ENCODE results near the gene SLC35F1.
"Not testable (repeated sequence)": the region's sequence is repeated elsewhere in the genome, so short reads cannot be mapped to it uniquely, and the experiment has no call there.

SLC35F1 gene

GRCh38 chr6:117960877-117961276, 53.8 kb downstream of the SLC35F1 start:
- TF ChIP-seq CTBP1 (IDR thresholded peaks at IDR 0.05; ENCODE audit: borderline replicate concordance) (no peak), TARDBP (IDR thresholded peaks at IDR 0.05) (no peak), FOXM1 (IDR thresholded peaks at IDR 0.05; ENCODE audit: borderline replicate concordance) (no peak), BHLHE40 (IDR thresholded peaks at IDR 0.05; ENCODE audit: borderline replicate concordance) (no peak), ZNF384 (IDR thresholded peaks at IDR 0.05) (no peak), HDGF (IDR thresholded peaks at IDR 0.05; ENCODE audit: borderline replicate concordance) (no peak), ELF4 (IDR thresholded peaks at IDR 0.05) (no peak), L3MBTL2 (conservative IDR thresholded peaks at IDR 0.05) (no peak), FOXA1 (IDR thresholded peaks at IDR 0.05) (no peak), ARNT (IDR thresholded peaks at IDR 0.05) (no peak), SUZ12 (IDR thresholded peaks at IDR 0.05) (no peak), LEF1 (IDR thresholded peaks at IDR 0.05; ENCODE audit: borderline replicate concordance) (no peak), PKNOX1 (IDR thresholded peaks at IDR 0.05) (no peak), FOXK2 (IDR thresholded peaks at IDR 0.05) (no peak), NFRKB (IDR thresholded peaks at IDR 0.05) (no peak), SP1 (IDR thresholded peaks at IDR 0.05) (no peak)
- ChIA-PET POLR2A (no interaction called here), CTCF (no interaction called here)
- DNase-seq (ENCODE audit: extremely low spot score): no peak

DNA sequence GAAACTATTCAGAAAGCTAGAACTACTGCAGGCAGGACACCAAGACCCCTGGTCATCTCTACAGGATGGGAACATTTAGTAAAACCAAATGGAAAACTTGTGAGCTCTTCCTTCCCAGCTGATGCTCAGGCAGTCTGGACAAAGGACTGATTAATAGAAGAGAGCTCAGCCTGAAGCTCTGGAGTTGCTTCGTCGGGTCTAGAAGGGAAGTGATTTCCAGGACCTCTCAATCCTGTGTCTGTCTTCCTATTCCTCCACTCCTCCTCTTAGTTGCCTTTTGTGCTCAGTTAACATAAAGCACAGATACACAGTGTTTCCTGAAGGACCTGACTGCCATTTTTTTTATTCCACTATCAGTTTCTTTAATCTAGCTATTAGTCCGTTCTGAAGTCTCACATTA, 54.2 kb downstream of the SLC35F1 start:
- CTCF ChIA-PET: no interaction called here
- TF ChIP-seq BHLHE40 (IDR thresholded peaks at IDR 0.05; ENCODE audit: borderline replicate concordance) (no peak), HDGF (IDR thresholded peaks at IDR 0.05; ENCODE audit: borderline replicate concordance) (no peak), ELF4 (IDR thresholded peaks at IDR 0.05) (no peak), FOXK2 (IDR thresholded peaks at IDR 0.05) (no peak), SUZ12 (IDR thresholded peaks at IDR 0.05) (no peak), L3MBTL2 (conservative IDR thresholded peaks at IDR 0.05) (no peak), SP1 (IDR thresholded peaks at IDR 0.05) (no peak), ZNF384 (IDR thresholded peaks at IDR 0.05) (no peak)
- POLR2A ChIA-PET: no interaction called here
- no peak for DNase-seq (ENCODE audit: extremely low spot score)

- CTCF ChIA-PET: interaction anchor here (0.9 kb wide), 1 partner anchor 10 kb away, joined by 3 read pairs; no protein-coding TSS in a partner anchor
- DNase-seq (ENCODE audit: extremely low spot score); POLR2A ChIA-PET: not testable (repeated sequence)
These were observed 58.7 kb downstream of the SLC35F1 start for GRCh38 chr6:117965763-117966162.

DNA sequence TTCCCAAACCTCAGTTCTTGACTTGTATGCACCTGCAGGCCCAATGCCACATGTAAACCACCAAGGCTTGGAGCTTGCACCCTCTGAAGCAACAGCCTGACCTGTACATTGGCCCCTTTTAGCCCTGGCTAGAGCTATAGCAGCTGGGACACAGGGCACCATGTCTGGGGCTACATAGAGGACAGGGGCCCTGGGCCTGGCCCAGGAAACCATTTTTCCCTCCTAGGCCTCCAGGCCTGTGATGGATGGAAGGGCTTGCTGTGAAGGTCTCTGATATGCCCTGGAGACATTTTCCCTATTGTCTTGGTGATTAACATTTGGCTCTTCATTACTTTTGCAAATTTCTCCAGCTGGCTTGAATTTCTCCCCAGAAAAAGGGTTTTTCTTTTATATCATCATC, 64.6 kb downstream of the SLC35F1 start:
- ChIA-PET CTCF (no interaction called here), POLR2A (no interaction called here)
- TF ChIP-seq FOXK2 (IDR thresholded peaks at IDR 0.05): no peak
- no peak for TF ChIP-seq SUZ12 (IDR thresholded peaks at IDR 0.05)
- TF ChIP-seq NFRKB (IDR thresholded peaks at IDR 0.05): no peak
- no peak for TF ChIP-seq ARNT (IDR thresholded peaks at IDR 0.05)
- TF ChIP-seq L3MBTL2 (conservative IDR thresholded peaks at IDR 0.05): no peak
- TF ChIP-seq LEF1 (IDR thresholded peaks at IDR 0.05; ENCODE audit: borderline replicate concordance): no peak
- TF ChIP-seq FOXA1 (IDR thresholded peaks at IDR 0.05): no peak
- no peak for TF ChIP-seq ELF4 (IDR thresholded peaks at IDR 0.05)
- TF ChIP-seq SP1 (IDR thresholded peaks at IDR 0.05): no peak
- no peak for TF ChIP-seq ZNF384 (IDR thresholded peaks at IDR 0.05)
- no peak for TF ChIP-seq BHLHE40 (IDR thresholded peaks at IDR 0.05; ENCODE audit: borderline replicate concordance)
- no peak for DNase-seq (ENCODE audit: extremely low spot score)

DNA sequence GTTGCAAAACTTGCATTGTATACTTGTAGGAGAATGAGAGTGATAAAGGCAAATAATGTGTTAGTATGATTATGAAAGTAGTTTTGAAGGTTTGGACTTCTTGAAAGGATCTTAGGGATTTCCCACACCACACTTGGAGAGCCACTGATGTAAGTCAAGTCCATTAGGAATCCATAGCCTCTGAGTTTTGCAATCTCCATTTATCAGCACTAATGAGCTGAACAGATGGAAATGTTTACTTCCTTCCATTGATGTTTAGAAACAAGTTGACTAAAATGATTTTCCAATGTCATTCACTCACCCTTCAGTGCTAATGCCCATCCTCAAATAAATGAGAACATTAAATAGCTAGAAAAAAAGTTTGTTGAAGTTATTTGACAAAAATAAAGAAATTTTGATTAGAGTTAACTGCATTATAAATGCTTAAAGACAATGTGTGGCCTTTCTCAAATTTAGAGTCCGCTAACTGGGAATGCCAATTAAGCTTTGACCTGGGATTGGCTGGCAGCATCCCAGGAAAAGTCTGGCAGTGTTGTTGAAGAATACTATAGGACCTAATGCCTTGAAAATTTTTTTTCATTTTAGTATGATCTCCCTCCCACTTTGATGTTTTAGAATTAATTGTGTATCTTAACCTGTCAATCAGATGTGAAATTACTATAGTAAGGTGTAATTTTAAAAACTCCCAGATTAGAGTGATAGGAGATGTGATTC, 68.0 kb downstream of the SLC35F1 start:
- ChIA-PET POLR2A (no interaction called here), CTCF (interaction anchor here (0.6 to 1.3 kb wide), 3 partner anchors 13 to 343 kb away, joined by 3 to 6 read pairs (median 6); no protein-coding TSS in a partner anchor)
- TF ChIP-seq PKNOX1 (IDR thresholded peaks at IDR 0.05): 0 out of 2 replicates have a peak, but pooled peaks have one; percentile 2
- TF ChIP-seq CTBP1 (IDR thresholded peaks at IDR 0.05; ENCODE audit: borderline replicate concordance): no peak
- no peak for TF ChIP-seq ARNT (IDR thresholded peaks at IDR 0.05)
- TF ChIP-seq L3MBTL2 (conservative IDR thresholded peaks at IDR 0.05): no peak
- DNase-seq (ENCODE audit: extremely low spot score): no peak

- POLR2A ChIA-PET: no interaction called here
- TF ChIP-seq NFRKB (IDR thresholded peaks at IDR 0.05) (no peak), FOXK2 (IDR thresholded peaks at IDR 0.05) (no peak), HDGF (IDR thresholded peaks at IDR 0.05; ENCODE audit: borderline replicate concordance) (no peak)
- CTCF ChIA-PET: interaction anchor here (0.6 to 1.5 kb wide), 6 partner anchors 9 to 342 kb away, joined by 3 to 6 read pairs (median 4); no protein-coding TSS in a partner anchor
- peak; percentile 46 for DNase-seq (ENCODE audit: extremely low spot score)
These were observed 69.1 kb downstream of the SLC35F1 start for GRCh38 chr6:117976030-117976651.

- TF ChIP-seq BHLHE40 (IDR thresholded peaks at IDR 0.05; ENCODE audit: borderline replicate concordance) (no peak), FOXA1 (IDR thresholded peaks at IDR 0.05) (no peak), FOXK2 (IDR thresholded peaks at IDR 0.05) (no peak), ELF4 (IDR thresholded peaks at IDR 0.05) (no peak), HDGF (IDR thresholded peaks at IDR 0.05; ENCODE audit: borderline replicate concordance) (no peak), L3MBTL2 (conservative IDR thresholded peaks at IDR 0.05) (no peak), LEF1 (IDR thresholded peaks at IDR 0.05; ENCODE audit: borderline replicate concordance) (no peak), ARNT (IDR thresholded peaks at IDR 0.05) (no peak), PKNOX1 (IDR thresholded peaks at IDR 0.05) (no peak), FOXM1 (IDR thresholded peaks at IDR 0.05; ENCODE audit: borderline replicate concordance) (no peak), SUZ12 (IDR thresholded peaks at IDR 0.05) (no peak), CTBP1 (IDR thresholded peaks at IDR 0.05; ENCODE audit: borderline replicate concordance) (no peak)
- no peak for DNase-seq (ENCODE audit: extremely low spot score)
- CTCF ChIA-PET: interaction anchor here (1.7 kb wide), 1 partner anchor 10 kb away, joined by 5 read pairs; no protein-coding TSS in a partner anchor
- POLR2A ChIA-PET: no interaction called here
These were observed 78.9 kb downstream of the SLC35F1 start for GRCh38 chr6:117985916-117986315.
